OCI-LY1 (cell line): Measurements from ENCODE around the gene STK24.

ENCODE experiments used
- H2AFZ ChIP-seq: fragments of 200-600 bp; sonication (generic), shearing (Covaris generic); 2 replicates; pipeline ENCODE4 v1.6.0; 2014; ENCODE audit warnings: antibody characterized with exemption, mild to moderate bottlenecking, low read length
- H3F3A ChIP-seq: fragments of 200-600 bp; sonication (generic), shearing (Covaris generic); 2 replicates; pipeline ENCODE4 v1.6.0; 2014; ENCODE audit warnings: mild to moderate bottlenecking, antibody characterized with exemption, low read length, moderate library complexity; ENCODE audit not compliant: insufficient read depth
- H3K27ac ChIP-seq: fragments of 200-600 bp; sonication (generic); 2 replicates; pipeline ENCODE4 v1.5.1; 2014; ENCODE audit warnings: low read length, mixed run types, mild to moderate bottlenecking, low read depth; ENCODE audit not compliant: poor library complexity, severe bottlenecking
- H3K27me3 ChIP-seq: fragments of 200-600 bp; sonication (generic); 2 replicates; pipeline ENCODE4 v1.6.0; 2014; ENCODE audit warnings: antibody characterized with exemption, mild to moderate bottlenecking, low read length, moderate library complexity; ENCODE audit not compliant: insufficient read depth
- H3K36me3 ChIP-seq: fragments of 200-600 bp; sonication (generic); 2 replicates; pipeline ENCODE4 v1.6.1; 2014; ENCODE audit warnings: mild to moderate bottlenecking, antibody characterized with exemption, low read length, moderate library complexity, mixed read lengths; ENCODE audit not compliant: insufficient read depth
- H3K4me1 ChIP-seq: fragments of 200-600 bp; sonication (generic); 2 replicates; pipeline ENCODE4 v1.5.1; 2014; ENCODE audit warnings: mild to moderate bottlenecking, low read length, moderate library complexity; ENCODE audit not compliant: insufficient read depth, severe bottlenecking
- H3K4me2 ChIP-seq: fragments of 200-600 bp; sonication (generic), shearing (Covaris generic); 2 replicates; pipeline ENCODE4 v1.6.1; 2014; ENCODE audit warnings: low read length
- H3K4me3 ChIP-seq: fragments of 200-600 bp; sonication (generic); 2 replicates; pipeline ENCODE4 v1.5.1; 2014; ENCODE audit warnings: low read length, low read depth, mild to moderate bottlenecking, mixed read lengths; ENCODE audit not compliant: poor library complexity, severe bottlenecking
- H3K79me2 ChIP-seq: fragments of 200-600 bp; shearing (Covaris generic); 2 replicates; pipeline ENCODE4 v1.6.1; 2016; ENCODE audit warnings: mixed run types, low read length, mixed read lengths; ENCODE audit not compliant: insufficient read depth
- H3K9ac ChIP-seq: fragments of 200-600 bp; sonication (generic), shearing (Covaris generic); 2 replicates; pipeline ENCODE4 v1.6.1; 2014; ENCODE audit warnings: mild to moderate bottlenecking, low read length, mixed read lengths
- H3K9me2 ChIP-seq: fragments of 200-600 bp; sonication (generic), shearing (Covaris generic); 2 replicates; pipeline ENCODE4 v1.6.1; 2014; ENCODE audit warnings: low read depth, mild to moderate bottlenecking, low read length, mixed read lengths
- H3K9me3 ChIP-seq: fragments of 200-600 bp; shearing (Covaris generic); 2 replicates; pipeline ENCODE4 v1.6.1; 2014; ENCODE audit warnings: low read length, mixed read lengths
- H4K20me1 ChIP-seq: fragments of 200-600 bp; sonication (generic), shearing (Covaris generic); 2 replicates; pipeline ENCODE4 v1.6.0; 2016; ENCODE audit warnings: mild to moderate bottlenecking, low read length; ENCODE audit not compliant: insufficient read depth
- EZH2 ChIP-seq: fragments of 200-600 bp; sonication (generic), shearing (Covaris generic); IDR thresholded peaks from 2 replicates; pipeline ENCODE4 v1.8.0; 2017; ENCODE audit warnings: borderline replicate concordance, mixed run types, mild to moderate bottlenecking, antibody characterized with exemption, low read length, moderate library complexity, mixed read lengths
- TF ChIP-seq, protein P1 (sequence below): fragments of 200-600 bp; sonication (generic), shearing (Covaris generic); IDR thresholded peaks from 2 replicates; pipeline ENCODE4 v1.5.1; 2017; ENCODE audit warnings: mild to moderate bottlenecking, antibody characterized with exemption, low read length, moderate library complexity, mixed read lengths

Gene STK24

DNA sequence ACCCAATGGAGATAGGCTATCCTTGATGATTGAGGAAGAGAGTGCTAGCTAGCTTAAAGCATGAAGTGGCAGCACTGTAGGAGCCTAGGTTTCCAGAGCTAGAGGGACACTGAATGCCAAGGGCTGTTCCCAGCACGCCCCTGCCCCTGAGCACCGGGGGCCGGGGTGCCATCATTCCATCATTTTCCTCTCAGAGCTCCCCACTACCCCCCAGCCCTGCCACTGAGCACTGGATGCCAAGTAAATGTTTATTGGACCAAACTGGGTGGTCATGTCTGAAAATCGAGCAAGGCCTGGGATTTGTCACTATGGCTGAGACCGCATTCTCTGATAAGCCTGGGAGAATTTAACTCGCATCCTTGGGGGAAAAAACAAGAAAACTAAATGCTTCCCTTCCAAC lies 142.8 kb downstream of the STK24 start:
- no peak for TF ChIP-seq EZH2
- TF ChIP-seq, protein P1, sequence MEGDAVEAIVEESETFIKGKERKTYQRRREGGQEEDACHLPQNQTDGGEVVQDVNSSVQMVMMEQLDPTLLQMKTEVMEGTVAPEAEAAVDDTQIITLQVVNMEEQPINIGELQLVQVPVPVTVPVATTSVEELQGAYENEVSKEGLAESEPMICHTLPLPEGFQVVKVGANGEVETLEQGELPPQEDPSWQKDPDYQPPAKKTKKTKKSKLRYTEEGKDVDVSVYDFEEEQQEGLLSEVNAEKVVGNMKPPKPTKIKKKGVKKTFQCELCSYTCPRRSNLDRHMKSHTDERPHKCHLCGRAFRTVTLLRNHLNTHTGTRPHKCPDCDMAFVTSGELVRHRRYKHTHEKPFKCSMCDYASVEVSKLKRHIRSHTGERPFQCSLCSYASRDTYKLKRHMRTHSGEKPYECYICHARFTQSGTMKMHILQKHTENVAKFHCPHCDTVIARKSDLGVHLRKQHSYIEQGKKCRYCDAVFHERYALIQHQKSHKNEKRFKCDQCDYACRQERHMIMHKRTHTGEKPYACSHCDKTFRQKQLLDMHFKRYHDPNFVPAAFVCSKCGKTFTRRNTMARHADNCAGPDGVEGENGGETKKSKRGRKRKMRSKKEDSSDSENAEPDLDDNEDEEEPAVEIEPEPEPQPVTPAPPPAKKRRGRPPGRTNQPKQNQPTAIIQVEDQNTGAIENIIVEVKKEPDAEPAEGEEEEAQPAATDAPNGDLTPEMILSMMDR: no peak
- Histone ChIP-seq H3K27ac (no peak overlapping the region), H2AFZ (no peak overlapping the region), H3K4me2 (no peak overlapping the region), H3K36me3 (no peaks in the 10 kb centered on the region), H3K4me1 (no peaks in the 10 kb centered on the region), H3K9me2 (no peaks in the 10 kb centered on the region), H3F3A (no peaks in the 10 kb centered on the region), H4K20me1 (no peaks in the 10 kb centered on the region), H3K27me3 (no peaks in the 10 kb centered on the region; the same call in 1 of the 2 replicates), H3K9ac (no peak overlapping the region), H3K79me2 (no peaks in the 10 kb centered on the region), H3K9me3 (no peaks in the 10 kb centered on the region), H3K4me3 (no peak overlapping the region)

DNA sequence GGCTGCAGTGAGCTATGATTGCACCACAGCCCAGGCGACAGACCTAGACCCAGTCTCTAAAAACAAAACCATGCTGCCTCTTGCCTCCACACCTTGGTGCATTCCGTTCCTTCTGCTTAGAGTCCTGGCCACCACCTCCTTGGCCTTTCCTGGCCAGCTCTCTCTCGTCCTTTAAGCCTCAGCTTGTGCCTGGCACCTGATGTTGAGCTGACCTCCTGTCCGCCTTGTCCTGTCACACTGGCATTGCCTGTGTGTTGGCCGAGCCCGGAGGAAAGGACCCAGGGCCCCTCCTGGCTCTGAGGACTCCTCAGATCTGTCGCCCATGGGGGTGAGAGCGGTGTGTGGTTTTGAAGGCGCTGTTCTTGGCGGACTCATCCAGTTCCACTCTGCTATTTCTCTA lies 143.3 kb downstream of the STK24 start:
- Histone ChIP-seq H3K9me2 (no peaks in the 10 kb centered on the region), H3K9me3 (no peaks in the 10 kb centered on the region), H3K36me3 (no peaks in the 10 kb centered on the region), H3K4me1 (no peaks in the 10 kb centered on the region), H3K4me3 (no peak overlapping the region), H2AFZ (no peak overlapping the region), H3K27me3 (no peaks in the 10 kb centered on the region; the same call in 1 of the 2 replicates), H3K27ac (no peak overlapping the region), H3K4me2 (no peak overlapping the region), H3K79me2 (no peaks in the 10 kb centered on the region), H3K9ac (no peak overlapping the region), H3F3A (no peaks in the 10 kb centered on the region), H4K20me1 (no peaks in the 10 kb centered on the region)
- no peak for TF ChIP-seq EZH2

DNA sequence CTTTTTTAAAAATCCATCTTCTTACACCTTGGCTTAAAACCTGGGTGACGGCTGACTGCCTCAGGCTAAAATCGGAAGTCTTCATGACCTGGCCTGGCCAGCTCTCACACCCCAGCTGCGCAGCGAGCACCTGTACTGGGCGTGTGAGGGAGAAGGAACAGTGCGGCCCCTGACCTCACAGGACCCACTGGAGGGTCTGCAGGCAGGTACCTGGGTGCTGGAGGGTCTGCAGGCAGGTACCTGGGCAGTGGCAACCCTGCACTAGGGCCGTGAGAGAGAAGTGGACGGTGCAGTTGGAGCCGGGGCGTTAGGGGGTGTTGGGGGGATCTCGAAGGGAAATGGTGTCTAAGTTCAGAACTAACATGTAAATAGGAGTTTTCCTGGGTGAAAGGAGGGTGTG lies 144.3 kb downstream of the STK24 start:
- Histone ChIP-seq H3K9me2 (no peaks in the 10 kb centered on the region), H3K9me3 (no peaks in the 10 kb centered on the region), H3K36me3 (no peaks in the 10 kb centered on the region), H3K27ac (no peak overlapping the region), H3F3A (no peaks in the 10 kb centered on the region), H2AFZ (no peak overlapping the region), H3K27me3 (no peaks in the 10 kb centered on the region; the same call in 1 of the 2 replicates), H4K20me1 (no peaks in the 10 kb centered on the region), H3K4me2 (no peak overlapping the region), H3K79me2 (no peaks in the 10 kb centered on the region), H3K9ac (no peak overlapping the region), H3K4me1 (no peaks in the 10 kb centered on the region), H3K4me3 (no peak overlapping the region)
- TF ChIP-seq, protein P1: no peak

DNA sequence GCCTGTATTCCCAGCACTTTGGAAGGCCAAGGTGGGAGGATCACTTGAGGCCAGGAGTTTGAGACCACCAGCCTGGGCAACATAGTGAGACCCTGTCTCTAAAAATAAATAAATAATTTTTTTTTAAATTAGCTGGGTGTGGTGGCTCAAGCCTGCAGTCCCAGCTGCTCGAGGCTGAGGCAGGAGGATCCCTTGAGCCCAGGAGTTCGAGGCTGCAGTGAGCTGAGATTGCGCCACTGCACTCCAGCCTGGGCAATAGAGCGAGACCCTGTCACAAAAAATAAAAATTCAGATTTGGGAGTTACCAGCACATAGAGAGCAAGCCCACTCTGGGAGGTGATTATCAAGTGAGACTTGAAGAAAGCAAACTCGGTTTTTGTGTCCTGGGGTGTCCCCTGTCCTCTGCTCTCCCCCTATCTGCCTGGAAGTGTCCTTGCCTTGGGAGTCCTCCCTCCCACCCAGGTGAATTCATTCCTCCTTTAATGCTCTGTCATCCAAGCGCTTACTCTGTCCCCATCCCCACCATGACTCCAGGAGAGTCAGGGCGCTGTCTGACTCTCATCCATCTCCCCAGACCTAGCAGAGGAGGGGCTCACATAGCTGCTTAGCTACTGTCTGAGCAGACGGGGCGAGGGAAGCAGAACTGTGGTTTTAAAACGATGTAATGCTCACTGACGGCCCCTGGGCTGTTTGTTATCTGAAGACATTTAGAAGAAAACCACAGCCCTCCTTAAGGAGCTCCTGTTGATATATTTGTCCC lies 146.8 kb downstream of the STK24 start:
- TF ChIP-seq, protein P1: no peak
- TF ChIP-seq EZH2: no peak
- no peaks in the 10 kb centered on the region for H3K9me2 ChIP-seq
- no peak overlapping the region for H3K27ac ChIP-seq
- no peaks in the 10 kb centered on the region for H3K79me2 ChIP-seq
- H3K27me3 ChIP-seq: no peaks in the 10 kb centered on the region; the same call in 1 of the 2 replicates
- no peak overlapping the region for H3K4me2 ChIP-seq
- no peaks in the 10 kb centered on the region for H3K9me3 ChIP-seq
- no peaks in the 10 kb centered on the region for H3K36me3 ChIP-seq
- no peak overlapping the region for H3K4me3 ChIP-seq
- no peak overlapping the region for H2AFZ ChIP-seq
- H4K20me1 ChIP-seq: no peaks in the 10 kb centered on the region
- H3K9ac ChIP-seq: no peak overlapping the region
- no peaks in the 10 kb centered on the region for H3K4me1 ChIP-seq
- H3F3A ChIP-seq: no peaks in the 10 kb centered on the region
